GM12873 (cell line): ENCODE results near the gene NCAPH2.

ENCODE experiments used
- TF ChIP-seq, protein P1 (sequence below): IDR thresholded peaks from 2 replicates; pipeline ENCODE4 v1.5.1; 2012; ENCODE audit warnings: low read depth, mild to moderate bottlenecking, moderate library complexity, low read length, control low read depth; ENCODE audit not compliant: insufficient read depth; ENCODE audit errors: missing control alignments

The NCAPH2 gene

DNA sequence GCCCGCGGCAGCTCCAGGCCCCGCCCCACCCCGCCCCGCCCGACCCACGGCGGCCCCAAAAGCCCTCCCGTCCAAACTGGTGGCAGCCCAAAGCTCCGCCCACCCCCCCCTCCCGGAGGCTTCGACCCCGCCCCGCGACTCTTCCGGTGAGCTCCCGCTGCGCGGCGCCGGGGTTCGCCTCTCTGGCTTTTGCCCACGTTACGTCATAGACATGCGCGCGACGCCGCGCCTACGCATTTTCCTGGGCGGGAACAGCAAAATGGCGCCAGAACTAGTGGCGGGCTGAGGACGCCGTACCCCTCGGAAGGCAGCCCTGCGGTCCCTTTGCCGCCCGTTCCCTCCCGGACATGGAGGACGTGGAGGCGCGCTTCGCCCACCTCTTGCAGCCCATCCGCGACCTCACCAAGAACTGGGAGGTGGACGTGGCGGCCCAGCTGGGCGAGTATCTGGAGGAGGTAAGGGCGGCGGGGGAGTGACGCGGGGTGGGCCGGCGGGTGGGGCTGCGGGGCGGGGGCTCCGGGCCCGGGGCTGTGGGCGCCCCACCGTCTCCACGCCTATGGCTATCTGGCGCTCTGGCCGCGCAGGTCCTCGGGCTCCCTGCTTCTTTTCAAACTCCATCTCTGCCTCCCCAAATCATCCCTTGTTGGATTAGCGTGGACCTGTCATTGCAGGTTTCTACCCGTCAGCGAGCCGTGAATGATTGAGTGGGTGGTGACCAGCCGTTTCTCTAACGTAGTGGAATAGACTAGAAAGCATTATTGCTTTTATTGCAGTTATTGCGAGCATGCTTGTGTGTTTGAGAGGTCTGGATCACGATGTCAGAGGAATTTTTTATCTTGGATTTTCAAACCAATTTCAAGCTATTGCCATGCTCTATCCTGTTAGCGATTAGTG, at the start of gene NCAPH2:
Gene NCAPH2, plus strand, starts transcription at position 234 of the 894 bp plus-strand sequence. Its CDS starts 114 bp downstream, at position 348.
- TF ChIP-seq, protein P1, sequence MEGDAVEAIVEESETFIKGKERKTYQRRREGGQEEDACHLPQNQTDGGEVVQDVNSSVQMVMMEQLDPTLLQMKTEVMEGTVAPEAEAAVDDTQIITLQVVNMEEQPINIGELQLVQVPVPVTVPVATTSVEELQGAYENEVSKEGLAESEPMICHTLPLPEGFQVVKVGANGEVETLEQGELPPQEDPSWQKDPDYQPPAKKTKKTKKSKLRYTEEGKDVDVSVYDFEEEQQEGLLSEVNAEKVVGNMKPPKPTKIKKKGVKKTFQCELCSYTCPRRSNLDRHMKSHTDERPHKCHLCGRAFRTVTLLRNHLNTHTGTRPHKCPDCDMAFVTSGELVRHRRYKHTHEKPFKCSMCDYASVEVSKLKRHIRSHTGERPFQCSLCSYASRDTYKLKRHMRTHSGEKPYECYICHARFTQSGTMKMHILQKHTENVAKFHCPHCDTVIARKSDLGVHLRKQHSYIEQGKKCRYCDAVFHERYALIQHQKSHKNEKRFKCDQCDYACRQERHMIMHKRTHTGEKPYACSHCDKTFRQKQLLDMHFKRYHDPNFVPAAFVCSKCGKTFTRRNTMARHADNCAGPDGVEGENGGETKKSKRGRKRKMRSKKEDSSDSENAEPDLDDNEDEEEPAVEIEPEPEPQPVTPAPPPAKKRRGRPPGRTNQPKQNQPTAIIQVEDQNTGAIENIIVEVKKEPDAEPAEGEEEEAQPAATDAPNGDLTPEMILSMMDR: no peak

DNA sequence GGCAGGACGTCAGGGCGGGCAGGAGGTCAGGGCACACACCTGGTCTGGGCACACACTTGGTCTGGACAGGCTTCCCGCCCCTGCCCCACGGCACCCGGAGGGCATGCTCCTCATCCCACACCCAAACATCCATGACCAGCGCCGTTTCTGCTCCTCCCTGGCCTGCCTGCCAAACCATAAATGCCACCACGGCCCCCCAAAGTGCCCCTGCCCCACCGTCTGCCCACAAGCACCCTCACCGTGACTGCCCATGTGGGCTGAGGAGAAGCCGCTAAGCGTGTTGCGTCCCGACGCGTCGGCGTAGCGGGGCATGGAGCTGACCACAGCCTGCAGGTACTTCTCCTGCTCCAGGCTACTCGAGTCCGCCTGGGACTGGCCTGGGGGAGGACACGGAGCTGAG, 49.0 kb upstream of the NCAPH2 start:
- TF ChIP-seq, protein P1: no peak

DNA sequence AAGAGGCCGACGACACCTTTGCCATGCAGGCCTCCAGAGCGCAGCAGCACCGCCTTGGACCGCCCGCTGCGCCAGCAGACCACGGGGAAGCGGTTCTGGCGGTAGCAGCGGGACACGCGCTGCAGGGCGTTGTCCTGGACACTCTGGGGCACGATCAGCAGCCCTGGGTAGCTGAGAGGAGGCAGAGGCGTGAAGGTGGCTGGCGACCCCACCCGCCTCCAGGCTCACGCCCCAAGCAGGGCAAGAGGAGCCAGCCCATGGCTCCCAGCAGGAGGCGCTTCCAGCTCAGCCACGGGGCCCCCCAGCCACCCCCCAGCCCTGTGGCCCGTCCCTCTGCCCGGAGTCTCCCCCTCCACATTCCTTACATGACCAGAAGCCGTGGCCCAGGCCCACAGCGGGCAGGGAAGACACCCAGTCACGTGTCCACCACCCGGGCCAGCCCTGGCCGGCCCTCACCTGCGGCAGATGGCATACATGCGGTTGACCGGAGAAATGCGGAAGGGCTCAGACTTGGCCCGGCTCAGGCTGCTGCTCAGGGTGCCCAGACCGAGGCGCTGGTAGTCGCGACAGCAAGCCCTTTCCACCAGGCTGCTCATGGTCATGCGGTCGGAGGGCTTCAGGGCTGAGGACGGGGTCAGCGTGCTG, 48.4 kb upstream of the NCAPH2 start:
- TF ChIP-seq, protein P1: peak; percentile 11

DNA sequence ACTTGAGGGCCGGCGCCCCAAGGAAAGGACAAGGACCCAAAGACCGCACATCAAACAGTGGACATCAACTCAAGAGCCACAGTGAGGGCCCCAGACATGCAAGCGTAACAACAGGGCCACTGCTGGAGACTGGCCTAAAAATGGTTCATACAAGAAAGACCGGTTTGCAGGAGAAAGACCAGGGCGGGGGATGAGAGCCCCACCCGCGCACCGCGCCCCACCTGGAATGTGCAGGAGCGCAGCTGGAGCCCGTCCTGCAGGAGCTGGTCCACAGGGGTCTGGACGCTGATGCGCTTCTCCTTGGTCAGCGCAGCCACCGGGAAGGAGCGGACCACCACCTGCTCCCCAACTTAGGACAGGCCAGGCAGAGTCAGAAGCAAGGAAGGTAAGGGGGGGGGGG, 47.1 kb upstream of the NCAPH2 start:
- TF ChIP-seq, protein P1: no peak

DNA sequence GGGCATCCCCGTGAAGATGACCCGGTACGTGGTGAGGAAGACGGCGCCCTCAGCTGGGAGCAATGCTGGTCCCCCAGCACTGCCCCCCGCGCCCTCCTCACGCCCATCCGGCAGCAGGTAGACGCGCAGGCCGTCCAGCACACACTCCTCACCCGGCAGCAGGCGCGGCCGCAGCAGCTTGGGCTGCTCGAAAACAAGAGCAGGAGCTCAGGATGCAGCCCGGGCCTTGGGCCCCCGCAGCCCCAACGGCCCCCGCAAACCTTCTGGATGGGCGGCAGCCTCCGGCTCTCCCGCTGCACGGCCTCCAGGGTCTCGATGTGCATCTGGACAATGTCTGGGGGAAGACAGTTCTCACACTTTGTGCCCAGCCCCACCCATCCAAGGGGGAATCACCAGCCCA, 46.5 kb upstream of the NCAPH2 start:
- TF ChIP-seq, protein P1: no peak

DNA sequence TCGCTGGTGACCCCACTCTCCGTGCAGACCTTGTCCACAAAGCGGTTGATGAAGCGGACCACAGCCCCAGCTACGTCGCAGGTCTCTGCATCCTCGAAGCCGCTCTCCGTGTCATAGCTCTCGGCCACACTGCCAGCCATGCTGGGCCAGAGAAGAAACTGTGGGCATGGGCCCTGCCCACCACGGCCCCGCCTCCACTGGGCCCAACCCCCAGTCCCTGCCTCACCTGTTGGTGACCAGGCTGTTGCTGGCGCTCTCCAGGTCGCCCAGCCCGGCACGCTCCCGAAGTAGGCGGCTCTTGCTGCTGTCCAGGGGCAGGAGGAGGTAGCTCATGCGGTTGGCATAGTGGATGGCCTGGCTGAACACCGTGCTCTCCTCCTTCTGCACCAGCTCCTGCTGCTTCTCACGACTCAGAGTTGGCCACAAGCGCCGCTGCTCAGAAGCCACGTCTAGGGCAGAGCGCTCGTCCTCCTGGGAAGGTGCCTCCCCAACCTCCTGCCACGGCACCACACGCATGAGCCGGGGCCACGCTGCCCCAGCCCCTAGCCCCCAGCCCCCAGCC, 46.0 kb upstream of the NCAPH2 start:
- TF ChIP-seq, protein P1: no peak
